GM18498 (cell line): ENCODE measurements around the gene NOS1AP.
"Not testable (repeated sequence)": the region's sequence is repeated elsewhere in the genome, so short reads cannot be mapped to it uniquely, and the experiment has no call there.

Source experiments
- ATAC-seq: cut with Tn5 transposase; IDR thresholded peaks from one replicate; pipeline ENCODE4 v1.9.1; 2021; ENCODE audit warnings: mild to moderate bottlenecking, moderate library complexity; ENCODE audit not compliant: unreplicated experiment

Gene NOS1AP

GRCh38 chr1:162323023-162323422 lies 253.5 kb downstream of the NOS1AP start:
- ATAC-seq: no peak

- ATAC-seq: no peak
Observed at GRCh38 chr1:162324396-162324795, 254.9 kb downstream of the NOS1AP start.

- ATAC-seq: no peak
Observed at GRCh38 chr1:162326559-162326958, 257.1 kb downstream of the NOS1AP start.

- no peak for ATAC-seq
Observed at GRCh38 chr1:162327144-162327787, 257.8 kb downstream of the NOS1AP start.

- no peak for ATAC-seq
Observed at GRCh38 chr1:162327788-162328165, 258.3 kb downstream of the NOS1AP start.

- no peak for ATAC-seq
Observed at GRCh38 chr1:162328512-162328911, 259.0 kb downstream of the NOS1AP start.

GRCh38 chr1:162329826-162330225 lies 260.3 kb downstream of the NOS1AP start:
- no peak for ATAC-seq

- ATAC-seq: no peak
Observed at GRCh38 chr1:162333991-162334390, 264.5 kb downstream of the NOS1AP start.

GRCh38 chr1:162335126-162335525 lies 265.6 kb downstream of the NOS1AP start:
- no peak for ATAC-seq

- ATAC-seq: no peak
Observed at GRCh38 chr1:162336621-162337285, 267.3 kb downstream of the NOS1AP start.

- ATAC-seq: no peak
Observed at GRCh38 chr1:162342452-162342983, 273.0 kb downstream of the NOS1AP start.

- ATAC-seq: no peak
Observed at GRCh38 chr1:162343470-162343869, 274.0 kb downstream of the NOS1AP start.

GRCh38 chr1:162347281-162347680 lies 277.8 kb downstream of the NOS1AP start:
- no peak for ATAC-seq

- no peak for ATAC-seq
Observed at GRCh38 chr1:162349635-162350330, 280.3 kb downstream of the NOS1AP start.

GRCh38 chr1:162351246-162351842 lies 281.9 kb downstream of the NOS1AP start:
- ATAC-seq: no peak

- ATAC-seq: not testable (repeated sequence)
Observed at GRCh38 chr1:162351874-162352273, 282.4 kb downstream of the NOS1AP start.

GRCh38 chr1:162353078-162353477 lies 283.6 kb downstream of the NOS1AP start:
- ATAC-seq: no peak

GRCh38 chr1:162353702-162354101 lies 284.2 kb downstream of the NOS1AP start:
- no peak for ATAC-seq

GRCh38 chr1:162357681-162358266 lies 288.3 kb downstream of the NOS1AP start:
- ATAC-seq: no peak

- ATAC-seq: no peak
Observed at GRCh38 chr1:162358928-162359327, 289.4 kb downstream of the NOS1AP start.
